ENCODE measurements around the gene POM121L2. TPM values are rescaled to one million over a fixed set of nuclear protein-coding genes. Genes with fewer than 3 reads are reported as not detected.

POM121L2 gene
- total and polyA plus RNA-seq, 9 of the 15 experiments (the other 6 are each of a cell fraction or from before 2014, with no cell fraction given), result 0.23 to 0.45 TPM; not detected in 7

DNA sequence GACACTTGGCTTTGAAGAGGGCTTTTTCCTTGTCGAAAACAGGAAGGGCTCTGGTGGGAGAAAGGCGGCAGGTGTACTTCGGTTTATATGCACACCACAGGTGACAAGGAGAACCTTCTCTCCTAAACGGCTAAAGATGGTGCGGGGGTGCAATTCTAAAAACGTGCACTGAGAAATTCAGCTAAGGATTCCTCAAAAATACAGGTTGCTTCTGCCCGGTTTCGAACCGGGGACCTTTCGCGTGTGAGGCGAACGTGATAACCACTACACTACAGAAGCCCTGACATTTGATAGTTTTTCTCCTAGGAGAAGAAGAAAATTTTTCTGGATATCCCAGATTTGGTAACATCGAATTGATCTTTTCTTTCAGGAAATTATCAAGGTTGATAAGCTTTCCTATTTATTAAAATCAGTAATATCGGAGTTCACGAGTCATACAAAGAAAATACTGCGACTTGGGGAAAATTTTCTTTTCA lies 32.0 kb downstream of the POM121L2 start (continued):
- TF ChIP-seq, protein P1, sequence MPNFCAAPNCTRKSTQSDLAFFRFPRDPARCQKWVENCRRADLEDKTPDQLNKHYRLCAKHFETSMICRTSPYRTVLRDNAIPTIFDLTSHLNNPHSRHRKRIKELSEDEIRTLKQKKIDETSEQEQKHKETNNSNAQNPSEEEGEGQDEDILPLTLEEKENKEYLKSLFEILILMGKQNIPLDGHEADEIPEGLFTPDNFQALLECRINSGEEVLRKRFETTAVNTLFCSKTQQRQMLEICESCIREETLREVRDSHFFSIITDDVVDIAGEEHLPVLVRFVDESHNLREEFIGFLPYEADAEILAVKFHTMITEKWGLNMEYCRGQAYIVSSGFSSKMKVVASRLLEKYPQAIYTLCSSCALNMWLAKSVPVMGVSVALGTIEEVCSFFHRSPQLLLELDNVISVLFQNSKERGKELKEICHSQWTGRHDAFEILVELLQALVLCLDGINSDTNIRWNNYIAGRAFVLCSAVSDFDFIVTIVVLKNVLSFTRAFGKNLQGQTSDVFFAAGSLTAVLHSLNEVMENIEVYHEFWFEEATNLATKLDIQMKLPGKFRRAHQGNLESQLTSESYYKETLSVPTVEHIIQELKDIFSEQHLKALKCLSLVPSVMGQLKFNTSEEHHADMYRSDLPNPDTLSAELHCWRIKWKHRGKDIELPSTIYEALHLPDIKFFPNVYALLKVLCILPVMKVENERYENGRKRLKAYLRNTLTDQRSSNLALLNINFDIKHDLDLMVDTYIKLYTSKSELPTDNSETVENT (CRISPR knock-in tag; IDR thresholded peaks at IDR 0.05), result peak; percentile 41; the same call in 1 of the 2 replicates
- peak; percentile 57 for TF ChIP-seq ATF7 (IDR thresholded peaks at IDR 0.05)
- TF ChIP-seq, protein P2, sequence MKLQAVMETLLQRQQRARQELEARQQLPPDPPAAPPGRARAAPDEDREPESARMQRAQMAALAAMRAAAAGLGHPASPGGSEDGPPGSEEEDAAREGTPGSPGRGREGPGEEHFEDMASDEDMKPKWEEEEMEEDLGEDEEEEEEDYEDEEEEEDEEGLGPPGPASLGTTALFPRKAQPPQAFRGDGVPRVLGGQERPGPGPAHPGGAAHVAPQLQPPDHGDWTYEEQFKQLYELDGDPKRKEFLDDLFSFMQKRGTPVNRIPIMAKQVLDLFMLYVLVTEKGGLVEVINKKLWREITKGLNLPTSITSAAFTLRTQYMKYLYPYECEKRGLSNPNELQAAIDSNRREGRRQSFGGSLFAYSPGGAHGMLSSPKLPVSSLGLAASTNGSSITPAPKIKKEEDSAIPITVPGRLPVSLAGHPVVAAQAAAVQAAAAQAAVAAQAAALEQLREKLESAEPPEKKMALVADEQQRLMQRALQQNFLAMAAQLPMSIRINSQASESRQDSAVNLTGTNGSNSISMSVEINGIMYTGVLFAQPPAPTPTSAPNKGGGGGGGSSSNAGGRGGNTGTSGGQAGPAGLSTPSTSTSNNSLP (IDR thresholded peaks at IDR 0.05; ENCODE audit: borderline replicate concordance, low read depth, low read length), result peak; percentile 87; the same call in 1 of the 2 replicates
- TF ChIP-seq SNRNP70 (optimal IDR thresholded peaks at IDR 0.05; ENCODE audit: low read depth, low read length), result no peak
- TF ChIP-seq ZNF830 (CRISPR knock-in tag; IDR thresholded peaks at IDR 0.05), result no peak
- TF ChIP-seq SRSF1 (IDR thresholded peaks at IDR 0.05; ENCODE audit: low read depth, low read length), result no peak
- TF ChIP-seq ZNF224 (CRISPR knock-in tag; IDR thresholded peaks at IDR 0.05), result no peak
- no peak for TF ChIP-seq ZNF324 (CRISPR knock-in tag; IDR thresholded peaks at IDR 0.05)
- TF ChIP-seq DPF2 (IDR thresholded peaks at IDR 0.05), result no peak
- 0 out of 2 replicates have a peak, but pooled peaks have one; percentile 8 for TF ChIP-seq GATAD2A (IDR thresholded peaks at IDR 0.05)
- TF ChIP-seq KDM1A (IDR thresholded peaks at IDR 0.05), result peak; percentile 32 to 55; a peak in 2 of 4 replicates
- no peak for TF ChIP-seq WHSC1 (IDR thresholded peaks at IDR 0.05; ENCODE audit: low read length)
- TF ChIP-seq ZKSCAN1 (IDR thresholded peaks at IDR 0.05; ENCODE audit: low read depth, low read length), result 0 out of 2 replicates have a peak, but pooled peaks have one; percentile 56
- peak; percentile 91 to 96 for TF ChIP-seq ARNT (IDR thresholded peaks at IDR 0.05)
- peak; percentile 70 for TF ChIP-seq ZBTB8A (IDR thresholded peaks at IDR 0.05; ENCODE audit: partially characterized antibody)
- TF ChIP-seq NBN (IDR thresholded peaks at IDR 0.05; ENCODE audit: low read depth), result peak; percentile 54
- TF ChIP-seq, protein P3, sequence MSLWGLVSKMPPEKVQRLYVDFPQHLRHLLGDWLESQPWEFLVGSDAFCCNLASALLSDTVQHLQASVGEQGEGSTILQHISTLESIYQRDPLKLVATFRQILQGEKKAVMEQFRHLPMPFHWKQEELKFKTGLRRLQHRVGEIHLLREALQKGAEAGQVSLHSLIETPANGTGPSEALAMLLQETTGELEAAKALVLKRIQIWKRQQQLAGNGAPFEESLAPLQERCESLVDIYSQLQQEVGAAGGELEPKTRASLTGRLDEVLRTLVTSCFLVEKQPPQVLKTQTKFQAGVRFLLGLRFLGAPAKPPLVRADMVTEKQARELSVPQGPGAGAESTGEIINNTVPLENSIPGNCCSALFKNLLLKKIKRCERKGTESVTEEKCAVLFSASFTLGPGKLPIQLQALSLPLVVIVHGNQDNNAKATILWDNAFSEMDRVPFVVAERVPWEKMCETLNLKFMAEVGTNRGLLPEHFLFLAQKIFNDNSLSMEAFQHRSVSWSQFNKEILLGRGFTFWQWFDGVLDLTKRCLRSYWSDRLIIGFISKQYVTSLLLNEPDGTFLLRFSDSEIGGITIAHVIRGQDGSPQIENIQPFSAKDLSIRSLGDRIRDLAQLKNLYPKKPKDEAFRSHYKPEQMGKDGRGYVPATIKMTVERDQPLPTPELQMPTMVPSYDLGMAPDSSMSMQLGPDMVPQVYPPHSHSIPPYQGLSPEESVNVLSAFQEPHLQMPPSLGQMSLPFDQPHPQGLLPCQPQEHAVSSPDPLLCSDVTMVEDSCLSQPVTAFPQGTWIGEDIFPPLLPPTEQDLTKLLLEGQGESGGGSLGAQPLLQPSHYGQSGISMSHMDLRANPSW (CRISPR knock-in tag; IDR thresholded peaks at IDR 0.05), result no peak
- peak; percentile 98 for TF ChIP-seq ADNP (tag; IDR thresholded peaks at IDR 0.05)
- TF ChIP-seq NFATC3 (IDR thresholded peaks at IDR 0.05), result 0 out of 2 replicates have a peak, but pooled peaks have one; percentile 62
- no peak for TF ChIP-seq ATF1 (CRISPR knock-in tag; IDR thresholded peaks at IDR 0.05)
- peak; percentile 66 for TF ChIP-seq ATF1 (tag; IDR thresholded peaks at IDR 0.05)
- TF ChIP-seq, protein P4, sequence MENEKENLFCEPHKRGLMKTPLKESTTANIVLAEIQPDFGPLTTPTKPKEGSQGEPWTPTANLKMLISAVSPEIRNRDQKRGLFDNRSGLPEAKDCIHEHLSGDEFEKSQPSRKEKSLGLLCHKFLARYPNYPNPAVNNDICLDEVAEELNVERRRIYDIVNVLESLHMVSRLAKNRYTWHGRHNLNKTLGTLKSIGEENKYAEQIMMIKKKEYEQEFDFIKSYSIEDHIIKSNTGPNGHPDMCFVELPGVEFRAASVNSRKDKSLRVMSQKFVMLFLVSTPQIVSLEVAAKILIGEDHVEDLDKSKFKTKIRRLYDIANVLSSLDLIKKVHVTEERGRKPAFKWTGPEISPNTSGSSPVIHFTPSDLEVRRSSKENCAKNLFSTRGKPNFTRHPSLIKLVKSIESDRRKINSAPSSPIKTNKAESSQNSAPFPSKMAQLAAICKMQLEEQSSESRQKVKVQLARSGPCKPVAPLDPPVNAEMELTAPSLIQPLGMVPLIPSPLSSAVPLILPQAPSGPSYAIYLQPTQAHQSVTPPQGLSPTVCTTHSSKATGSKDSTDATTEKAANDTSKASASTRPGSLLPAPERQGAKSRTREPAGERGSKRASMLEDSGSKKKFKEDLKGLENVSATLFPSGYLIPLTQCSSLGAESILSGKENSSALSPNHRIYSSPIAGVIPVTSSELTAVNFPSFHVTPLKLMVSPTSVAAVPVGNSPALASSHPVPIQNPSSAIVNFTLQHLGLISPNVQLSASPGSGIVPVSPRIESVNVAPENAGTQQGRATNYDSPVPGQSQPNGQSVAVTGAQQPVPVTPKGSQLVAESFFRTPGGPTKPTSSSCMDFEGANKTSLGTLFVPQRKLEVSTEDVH (IDR thresholded peaks at IDR 0.05; ENCODE audit: low read depth, partially characterized antibody), result peak; percentile 63
